Activated CD4-positive, alpha-beta T cell treated with anti-CD3 and anti-CD28 coated beads, Interleukin-2, amount 50 U/mL, for 48 hours (primary cell): ENCODE measurements around the gene SNAPC2.
"Not testable (repeated sequence)": the region's sequence is repeated elsewhere in the genome, so short reads cannot be mapped to it uniquely, and the experiment has no call there.

Experiments
- DNase-seq, 2 experiments: peaks; one replicate each; pipeline ENCODE4 v3.0.0-alpha.2; 2020

The SNAPC2 gene

DNA sequence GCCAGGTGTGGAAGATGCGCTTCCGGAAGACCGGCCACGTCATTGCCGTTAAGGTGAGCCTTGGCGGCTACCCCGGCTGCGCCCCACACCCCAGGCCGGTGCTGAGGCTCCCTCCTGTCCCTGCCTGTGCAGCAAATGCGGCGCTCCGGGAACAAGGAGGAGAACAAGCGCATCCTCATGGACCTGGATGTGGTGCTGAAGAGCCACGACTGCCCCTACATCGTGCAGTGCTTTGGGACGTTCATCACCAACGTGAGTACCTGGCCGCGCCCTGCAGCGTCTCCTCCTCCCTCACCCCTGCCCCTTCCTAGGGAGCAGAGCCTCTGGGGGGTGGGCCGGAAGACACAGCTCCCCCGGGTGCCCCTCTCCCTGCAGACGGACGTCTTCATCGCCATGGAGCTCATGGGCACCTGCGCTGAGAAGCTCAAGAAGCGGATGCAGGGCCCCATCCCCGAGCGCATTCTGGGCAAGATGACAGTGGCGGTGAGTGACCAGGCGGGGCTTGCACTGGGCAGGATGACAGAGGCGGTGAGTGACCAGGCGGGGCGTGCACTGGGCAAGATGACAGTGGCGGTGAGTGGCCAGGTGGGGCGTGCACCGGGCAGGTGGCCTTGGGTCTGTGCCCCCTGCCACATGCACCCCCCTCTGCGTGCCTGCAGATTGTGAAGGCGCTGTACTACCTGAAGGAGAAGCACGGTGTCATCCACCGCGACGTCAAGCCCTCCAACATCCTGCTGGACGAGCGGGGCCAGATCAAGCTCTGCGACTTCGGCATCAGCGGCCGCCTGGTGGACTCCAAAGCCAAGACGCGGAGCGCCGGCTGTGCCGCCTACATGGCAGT lies 9.6 kb upstream of the SNAPC2 start:
- DNase-seq: no peak

DNA sequence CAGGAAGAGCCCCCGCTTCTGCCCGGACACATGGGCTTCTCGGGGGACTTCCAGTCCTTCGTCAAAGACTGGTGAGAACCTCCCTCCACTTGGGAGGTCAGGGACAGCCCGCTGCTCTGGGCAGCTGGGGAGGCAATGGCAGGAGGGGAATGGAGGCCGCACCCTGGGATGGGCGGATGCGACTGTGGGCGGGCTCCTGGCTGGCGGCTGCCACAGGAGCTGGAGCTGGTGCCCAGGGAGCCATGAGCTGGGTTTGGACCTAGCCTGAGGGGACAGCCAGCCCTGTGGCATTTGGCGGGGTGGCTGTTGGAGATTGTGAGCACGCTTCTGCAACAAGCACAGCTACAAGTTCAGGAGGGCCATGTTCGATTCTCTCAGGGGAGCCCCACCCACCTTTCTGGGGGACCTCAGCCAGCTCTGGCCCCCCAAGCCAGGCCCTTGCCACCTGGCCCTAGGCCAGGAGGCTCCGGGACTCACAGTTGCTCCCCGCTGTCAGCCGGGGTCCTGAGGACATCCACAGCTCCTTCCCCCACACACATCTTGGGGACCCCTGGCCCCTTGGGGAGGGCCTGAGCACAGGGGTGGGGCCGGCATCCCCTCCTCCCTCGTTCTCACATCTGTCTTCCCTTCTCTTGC lies 8.5 kb upstream of the SNAPC2 start:
- no peak for DNase-seq

DNA sequence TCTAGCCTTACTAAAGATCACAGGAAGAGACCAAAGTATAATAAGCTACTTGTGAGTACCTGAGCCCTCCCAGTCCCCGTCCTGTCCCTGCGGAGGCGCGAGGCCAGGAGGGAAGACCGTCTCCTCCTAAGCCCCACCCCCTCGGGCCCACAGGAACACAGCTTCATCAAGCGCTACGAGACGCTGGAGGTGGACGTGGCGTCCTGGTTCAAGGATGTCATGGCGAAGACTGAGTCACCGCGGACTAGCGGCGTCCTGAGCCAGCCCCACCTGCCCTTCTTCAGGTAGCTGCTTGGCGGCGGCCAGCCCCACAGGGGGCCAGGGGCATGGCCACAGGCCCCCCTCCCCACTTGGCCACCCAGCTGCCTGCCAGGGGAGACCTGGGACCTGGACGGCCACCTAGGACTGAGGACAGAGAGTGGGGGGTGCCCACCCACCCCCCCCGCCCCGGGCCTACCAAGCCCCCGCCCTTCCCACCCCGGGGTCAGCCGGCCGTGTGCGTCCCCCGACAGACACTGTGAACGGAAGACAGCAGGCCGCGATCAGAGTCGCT lies 7.9 kb upstream of the SNAPC2 start:
- DNase-seq: no peak

DNA sequence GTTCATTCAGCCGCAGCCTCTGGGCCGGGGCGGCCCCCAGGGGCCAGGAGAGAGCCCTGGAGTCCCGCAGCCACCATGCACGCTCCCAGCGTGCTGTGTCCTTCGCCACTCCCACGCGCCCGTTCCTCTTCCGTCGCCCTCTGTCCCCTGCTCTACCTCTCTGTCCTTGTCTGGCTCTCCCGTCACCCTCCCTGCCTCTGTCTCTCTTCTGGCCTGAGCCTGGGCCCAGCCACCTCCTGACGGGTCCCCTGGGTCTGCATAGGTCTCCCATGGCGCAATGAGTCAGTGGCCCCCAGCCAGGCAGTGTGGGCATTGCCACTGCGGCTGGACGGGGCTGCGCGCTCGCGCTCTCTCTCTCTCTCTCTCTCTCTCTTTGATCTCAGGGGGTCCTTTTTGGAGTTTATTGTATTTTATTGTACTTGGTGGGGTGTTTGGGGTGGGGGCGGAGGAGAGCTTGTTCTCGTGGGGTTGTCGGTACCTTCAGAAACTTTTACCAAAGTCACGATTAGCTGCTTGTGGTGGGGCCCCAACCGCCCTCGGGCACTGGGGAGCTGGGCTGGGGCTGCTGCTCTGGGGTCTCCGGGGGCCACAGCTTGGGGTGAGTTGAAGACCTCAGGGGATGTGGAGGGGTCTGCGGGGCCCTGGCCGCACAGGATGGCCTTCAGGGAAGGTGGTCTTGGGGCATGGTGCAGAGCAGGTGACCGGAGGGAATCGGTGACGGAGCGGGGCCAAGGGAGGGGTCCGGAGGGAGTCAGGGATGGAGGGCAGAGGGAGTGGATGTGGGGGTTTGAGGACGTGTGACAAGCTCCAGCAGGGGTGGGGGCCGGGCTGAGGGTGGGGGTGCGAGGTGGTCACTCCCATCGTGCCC lies 7.2 kb upstream of the SNAPC2 start:
- no peak for DNase-seq

DNA sequence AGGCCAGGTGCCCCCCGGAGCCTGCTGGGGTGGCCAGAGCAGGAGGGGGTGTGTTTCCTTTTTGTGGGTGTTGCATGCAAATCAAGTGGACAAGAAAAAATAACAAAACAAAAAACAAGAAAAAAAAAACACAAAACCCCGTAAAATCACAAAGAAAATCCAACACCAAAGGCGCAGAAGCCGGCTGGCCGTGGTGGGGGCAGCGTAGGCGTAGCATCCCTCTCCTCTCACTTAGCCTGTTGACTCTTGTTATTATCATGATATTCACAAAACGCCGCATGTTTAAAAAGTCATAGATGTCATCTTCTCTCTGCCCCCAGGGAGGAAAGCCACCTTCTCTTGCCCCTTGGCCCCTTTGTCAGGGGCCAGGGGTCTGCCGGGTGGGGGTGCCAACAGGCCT lies 6.5 kb upstream of the SNAPC2 start:
- no peak for DNase-seq

DNA sequence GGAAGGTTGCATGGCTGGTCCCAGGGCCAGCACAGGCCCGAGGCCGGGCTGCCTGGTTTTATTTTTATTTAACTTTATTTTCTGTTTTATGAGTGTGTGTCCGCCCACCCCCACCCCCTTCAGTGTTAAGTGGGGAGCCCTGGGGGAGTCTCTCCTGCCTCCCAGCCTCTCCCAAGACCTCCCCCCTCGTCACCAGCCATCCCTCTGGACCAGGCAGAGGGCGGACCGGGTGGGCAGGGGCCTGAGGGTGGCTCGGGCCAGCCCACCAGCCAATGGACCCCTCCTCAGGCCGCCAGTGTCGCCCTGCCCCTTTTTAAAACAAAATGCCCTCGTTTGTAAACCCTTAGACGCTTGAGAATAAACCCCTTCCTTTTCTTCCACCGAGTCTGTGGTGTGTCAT lies 6.0 kb upstream of the SNAPC2 start:
- no peak for DNase-seq

DNA sequence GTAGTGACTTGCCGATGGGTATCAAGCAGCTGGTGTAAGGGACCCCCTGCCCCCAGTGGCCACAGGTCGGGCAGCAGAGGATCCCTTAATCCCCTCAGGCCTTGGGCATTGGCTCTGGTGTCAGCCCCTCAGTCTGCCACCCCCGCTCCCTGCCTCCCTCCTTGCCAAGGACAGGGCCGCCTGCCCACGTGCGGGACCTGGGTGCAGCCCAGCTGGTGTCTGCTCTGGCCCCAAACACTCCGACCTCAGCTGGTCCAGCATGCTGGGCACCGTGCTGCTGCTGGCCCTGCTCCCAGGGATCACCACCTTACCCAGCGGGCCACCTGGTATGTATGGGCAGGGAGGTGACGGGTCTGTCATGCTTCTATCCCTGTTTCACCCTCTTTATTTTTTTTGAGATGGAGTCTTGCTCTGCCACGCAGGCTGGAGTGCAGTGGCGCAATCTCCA lies 5.5 kb upstream of the SNAPC2 start, which contains the start of gene TGFBR3L:
TSS of gene TGFBR3L (plus strand) at position 233 of the 448 bp plus-strand sequence.
- no peak for DNase-seq

DNA sequence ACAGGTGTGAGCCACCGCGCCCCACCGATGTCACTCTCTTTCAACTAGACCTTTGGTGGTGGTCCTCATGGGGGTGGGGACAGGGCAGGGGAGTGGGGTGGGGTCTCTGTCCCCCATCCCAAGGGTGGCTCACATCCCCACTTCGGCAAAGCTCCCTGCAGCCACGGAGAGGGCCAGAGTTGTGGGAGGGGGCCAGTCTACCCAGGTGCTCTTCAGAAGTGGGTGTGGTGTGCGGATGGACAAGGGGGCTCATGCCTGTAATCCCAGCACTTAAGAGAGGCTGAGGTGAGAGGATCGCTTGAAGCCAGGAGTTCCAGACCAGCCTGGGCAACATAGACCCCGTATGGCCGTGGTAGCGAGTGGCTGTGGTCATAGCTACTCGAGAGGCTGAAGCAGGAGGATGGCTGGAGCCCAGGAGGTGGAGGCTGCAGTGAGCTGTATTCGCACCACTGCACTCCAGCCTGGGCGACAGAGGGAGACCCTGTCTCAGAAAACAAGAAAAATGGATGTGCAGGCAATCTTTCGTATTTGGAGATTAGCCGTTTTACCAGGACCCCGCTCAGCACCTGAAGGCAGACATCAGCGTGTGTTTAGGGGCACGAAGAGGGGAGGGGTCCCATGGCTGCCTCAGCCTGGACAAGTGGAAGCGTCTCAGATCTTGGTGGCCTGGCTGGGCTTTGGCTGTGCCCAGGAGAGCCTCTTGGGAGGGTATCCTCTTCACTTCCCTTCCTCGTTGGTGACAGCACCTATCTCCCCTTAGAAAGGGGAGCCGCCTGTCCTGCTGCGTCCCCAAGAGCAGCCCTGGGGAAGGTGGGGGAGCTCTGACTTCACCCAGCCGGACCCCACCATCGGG lies 4.7 kb upstream of the SNAPC2 start:
- DNase-seq: no peak

DNA sequence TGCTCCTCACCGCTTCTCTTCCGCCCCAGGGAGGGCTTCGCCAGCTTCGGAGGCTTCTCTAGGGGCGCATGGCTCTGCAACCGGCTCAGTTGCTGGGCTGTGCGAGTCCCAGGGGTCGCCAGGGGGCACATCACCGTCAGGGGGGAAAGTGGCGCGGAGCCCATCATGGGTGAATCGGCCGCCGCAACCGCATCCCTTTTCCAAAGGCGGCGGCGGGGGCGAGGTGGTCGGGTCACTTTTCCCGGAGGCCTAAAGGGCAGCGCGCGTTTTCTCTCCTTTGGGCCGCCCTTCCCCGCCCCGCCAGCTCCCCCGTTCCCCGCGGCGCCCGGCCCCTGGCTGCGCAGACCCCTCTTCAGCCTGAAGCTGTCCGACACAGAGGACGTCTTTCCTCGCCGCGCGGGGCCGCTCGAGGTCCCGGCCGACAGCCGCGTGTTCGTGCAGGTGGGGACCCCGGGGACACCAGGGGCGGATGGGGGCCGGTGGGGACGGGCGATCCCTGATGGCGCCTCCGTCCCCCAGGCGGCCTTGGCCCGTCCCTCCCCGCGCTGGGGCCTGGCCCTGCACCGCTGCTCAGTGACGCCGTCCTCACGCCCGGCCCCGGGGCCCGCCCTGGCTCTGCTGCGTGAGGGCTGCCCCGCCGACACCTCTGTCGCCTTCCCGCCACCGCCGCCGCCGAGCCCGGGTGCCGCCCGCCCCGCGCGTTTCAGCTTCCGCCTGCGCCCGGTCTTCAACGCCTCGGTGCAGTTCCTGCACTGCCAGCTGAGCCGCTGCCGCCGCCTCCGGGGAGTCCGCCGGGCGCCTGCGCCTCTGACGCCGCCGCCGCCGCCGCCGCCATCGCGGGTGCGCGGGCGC lies 3.8 kb upstream of the SNAPC2 start:
- DNase-seq: peak; percentile 59 to 67

DNA sequence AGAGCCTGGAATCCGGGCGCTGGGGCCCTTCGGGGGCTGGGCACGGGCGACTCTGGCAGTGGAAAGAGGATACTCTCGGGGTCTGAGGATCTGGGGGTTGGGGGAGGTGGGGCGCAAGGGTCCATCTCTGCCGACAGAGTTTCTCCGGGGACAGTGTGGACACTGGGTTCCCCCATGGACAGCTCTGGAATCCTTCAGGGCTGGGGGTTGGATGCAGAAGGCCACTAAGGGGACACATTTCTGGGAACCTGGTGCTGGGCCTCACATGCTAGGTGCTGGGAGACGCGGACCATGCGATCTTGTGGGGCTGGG lies 3.2 kb upstream of the SNAPC2 start:
- no peak for DNase-seq

DNA sequence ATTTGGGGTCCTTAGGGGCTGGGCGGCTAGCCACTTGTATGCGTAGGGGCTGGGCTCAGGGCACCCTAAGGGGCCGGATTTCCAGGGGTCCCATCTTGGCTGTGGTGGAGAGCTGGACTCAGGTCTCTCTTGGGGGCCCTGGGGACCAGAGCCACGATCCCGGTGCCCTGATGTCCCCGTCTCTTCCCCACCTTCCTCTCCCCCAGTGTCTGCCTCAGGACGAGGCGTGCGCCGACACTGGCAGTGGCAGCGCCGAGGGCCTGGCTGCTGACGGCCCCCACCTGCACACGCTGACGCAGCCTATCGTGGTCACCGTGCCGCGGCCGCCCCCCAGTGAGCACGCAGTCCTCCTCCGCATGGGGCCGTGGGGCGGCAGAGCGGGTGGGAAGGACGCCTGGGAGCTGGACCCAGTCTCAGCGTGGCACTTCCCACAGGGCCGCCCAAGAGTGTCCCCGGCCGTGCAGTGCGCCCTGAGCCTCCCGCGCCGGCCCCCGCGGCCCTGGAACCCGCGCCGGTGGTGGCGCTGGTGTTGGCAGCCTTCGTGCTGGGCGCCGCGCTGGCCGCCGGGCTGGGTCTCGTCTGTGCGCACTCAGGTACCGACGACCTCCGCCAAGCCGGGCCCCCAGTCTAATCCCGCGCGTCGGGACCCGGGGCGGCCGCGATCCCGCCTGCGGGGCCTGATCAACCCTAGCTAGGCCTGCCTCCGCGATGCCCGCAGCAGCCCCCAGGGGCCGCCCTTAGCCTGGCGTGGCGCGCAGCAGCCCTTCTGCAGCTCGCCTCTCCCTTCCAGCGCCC lies 2.7 kb upstream of the SNAPC2 start:
- DNase-seq: peak; percentile 64 to 66

DNA sequence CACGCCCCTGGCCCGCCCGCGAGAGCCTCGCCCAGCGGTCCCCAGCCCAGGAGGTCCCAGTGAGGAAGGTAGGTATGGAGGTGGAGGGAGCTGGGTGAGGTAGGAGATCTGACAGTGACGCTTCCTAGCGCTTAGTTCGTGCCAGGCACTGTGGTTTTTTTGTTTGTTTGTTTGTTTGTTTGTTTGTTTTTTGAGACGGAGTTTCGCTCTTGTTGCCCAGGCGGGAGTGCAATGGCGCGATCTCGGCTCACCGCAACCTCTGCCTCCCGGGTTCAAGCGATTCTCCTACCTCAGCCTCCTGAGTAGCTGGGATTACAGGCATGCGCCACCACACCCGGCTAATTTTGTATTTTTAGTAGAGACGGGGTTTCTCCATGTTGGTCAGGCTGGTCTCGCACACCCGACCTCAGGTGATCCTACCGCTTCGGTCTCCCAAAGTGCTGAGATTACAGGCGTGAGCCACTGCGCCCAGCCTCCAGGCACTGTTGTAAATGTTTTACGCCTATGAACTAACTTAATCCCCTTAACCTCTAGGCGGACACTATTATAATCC lies 2.0 kb upstream of the SNAPC2 start:
- not testable (repeated sequence) for DNase-seq

DNA sequence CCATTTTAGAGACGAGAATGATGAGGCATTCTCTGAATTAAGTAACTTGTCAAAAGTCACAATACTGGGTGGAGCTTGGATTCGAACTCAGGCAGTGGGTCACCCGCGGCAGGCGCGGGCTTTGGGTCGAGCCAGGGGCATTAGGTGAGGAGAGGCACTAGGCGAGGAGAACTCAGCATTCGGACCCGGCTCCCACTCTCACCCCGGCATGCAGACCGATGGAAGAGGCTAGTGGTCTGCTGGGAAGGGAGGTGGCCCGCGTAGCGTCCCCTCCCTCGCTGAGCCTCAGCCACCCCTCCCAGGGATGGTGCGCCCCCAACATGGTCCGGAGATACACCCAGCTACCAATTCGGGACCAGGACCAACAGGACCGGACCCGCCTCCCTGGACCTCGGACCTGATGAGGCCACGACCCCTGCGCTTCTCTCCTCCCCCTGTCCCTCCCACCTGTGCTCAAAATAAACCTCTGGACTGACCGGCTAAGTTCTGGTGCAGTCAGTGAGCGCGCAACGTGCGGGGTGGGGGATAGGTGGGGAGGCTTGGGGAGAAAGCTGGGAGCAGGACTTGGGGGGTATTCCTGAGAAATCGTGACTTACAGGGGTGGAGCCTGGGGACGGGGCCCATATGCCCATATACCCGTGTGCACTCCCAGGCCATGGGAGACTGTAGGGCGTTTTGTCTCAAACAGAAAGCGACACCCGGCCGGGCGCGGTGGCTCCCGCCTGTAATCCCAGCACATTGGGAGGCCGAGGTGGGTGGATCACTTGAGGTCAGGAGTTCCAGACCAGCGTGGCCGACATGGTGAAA lies 1.3 kb upstream of the SNAPC2 start:
- no peak for DNase-seq

DNA sequence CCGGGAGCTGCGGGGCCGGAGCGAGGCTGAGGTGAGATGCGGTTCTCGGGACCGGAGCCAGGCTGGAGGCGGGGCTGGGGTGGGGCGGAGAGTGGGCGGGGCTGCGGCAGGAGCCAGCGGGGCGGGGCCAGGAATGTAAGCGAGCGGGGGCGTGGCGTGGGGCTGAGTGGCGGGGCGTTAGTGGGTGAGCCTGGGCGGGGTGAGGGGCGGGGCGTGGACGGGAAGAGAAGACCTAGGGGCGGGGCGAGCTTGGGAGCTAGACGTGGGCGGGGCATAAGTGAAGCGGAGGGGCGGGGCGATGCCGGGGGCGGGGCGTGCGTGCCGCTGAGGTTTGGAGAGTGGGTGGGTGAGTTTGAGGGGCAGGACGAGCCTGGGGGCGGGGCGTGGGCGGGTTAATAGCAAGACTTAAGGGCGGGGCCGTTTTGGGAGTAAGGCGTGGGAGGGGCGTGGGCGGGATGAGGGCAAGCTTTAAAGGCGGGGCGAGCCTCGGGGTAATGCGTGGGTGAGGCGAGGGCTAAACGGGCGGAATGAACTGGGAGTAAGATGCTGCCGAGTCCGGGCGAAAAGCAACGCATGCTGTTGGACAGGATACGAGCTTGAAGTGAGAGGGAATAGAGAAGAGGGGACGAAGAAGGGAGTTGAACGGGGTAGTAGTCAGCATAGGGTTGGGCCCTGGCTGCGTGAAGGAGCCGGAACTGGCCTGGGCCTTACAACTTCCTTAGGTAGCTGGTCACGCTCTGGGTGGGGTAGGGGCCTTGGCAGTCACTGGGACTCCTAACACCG lies 572 bp downstream of the SNAPC2 start:
- DNase-seq: peak; percentile 99 to 100

DNA sequence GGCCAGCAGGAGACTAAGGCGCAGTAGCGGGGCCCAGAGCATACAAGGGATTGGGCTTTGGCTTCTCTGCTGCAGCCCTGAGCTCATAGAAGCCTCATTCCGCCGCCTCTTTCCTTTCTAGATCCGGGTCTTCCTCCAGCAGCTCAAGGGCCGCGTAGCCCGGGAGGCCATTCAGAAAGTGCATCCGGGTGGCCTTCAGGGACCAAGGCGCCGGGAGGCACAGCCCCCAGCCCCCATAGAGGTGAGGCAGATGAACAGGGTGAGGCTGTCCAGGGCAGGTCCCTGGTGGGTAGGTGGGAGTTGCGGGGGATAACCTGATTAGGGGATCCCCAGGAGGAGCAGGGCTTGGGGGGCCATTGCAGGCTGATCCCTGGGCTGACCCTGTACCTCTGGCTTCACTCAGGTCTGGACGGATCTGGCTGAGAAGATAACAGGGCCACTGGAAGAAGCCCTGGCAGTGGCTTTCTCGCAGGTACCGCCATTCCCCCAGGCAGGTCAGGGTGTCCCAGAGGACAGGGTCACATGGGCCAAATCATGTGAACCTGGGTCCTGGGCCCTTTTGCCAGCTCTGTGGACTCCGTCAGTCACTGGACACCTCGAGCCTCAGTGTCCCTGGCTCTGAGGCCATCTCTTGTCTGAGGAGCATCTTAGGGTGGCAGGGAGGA lies 1.3 kb downstream of the SNAPC2 start:
- DNase-seq: no peak

DNA sequence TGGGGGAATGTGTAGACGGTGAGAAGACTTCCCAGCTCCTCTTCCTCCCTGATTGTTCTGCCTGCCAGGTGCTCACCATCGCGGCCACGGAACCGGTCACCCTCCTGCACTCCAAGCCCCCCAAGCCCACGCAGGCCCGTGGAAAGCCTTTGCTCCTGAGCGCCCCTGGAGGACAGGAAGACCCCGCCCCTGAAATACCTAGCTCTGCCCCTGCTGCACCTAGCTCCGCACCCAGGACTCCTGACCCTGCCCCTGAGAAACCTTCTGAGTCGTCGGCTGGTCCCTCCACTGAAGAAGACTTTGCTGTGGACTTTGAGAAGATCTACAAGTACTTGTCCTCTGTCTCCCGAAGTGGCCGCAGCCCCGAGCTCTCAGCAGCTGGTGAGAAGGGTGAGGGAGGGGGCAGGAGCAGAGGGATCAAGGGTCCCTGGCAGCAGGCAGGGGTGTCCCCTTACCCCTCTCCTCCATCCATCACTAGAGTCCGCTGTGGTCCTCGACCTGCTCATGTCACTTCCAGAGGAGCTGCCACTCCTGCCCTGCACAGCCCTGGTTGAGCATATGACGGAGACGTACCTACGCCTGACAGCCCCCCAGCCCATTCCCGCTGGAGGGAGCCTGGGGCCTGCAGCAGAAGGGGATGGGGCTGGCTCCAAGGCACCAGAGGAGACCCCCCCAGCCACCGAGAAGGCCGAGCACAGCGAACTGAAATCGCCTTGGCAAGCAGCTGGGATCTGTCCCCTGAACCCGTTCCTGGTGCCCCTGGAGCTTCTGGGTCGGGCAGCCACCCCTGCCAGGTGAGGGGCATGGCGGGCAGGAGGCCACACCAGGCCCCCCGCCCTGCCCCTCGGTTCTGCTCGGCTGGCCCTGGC lies 2.1 kb downstream of the SNAPC2 start:
- no peak for DNase-seq

DNA sequence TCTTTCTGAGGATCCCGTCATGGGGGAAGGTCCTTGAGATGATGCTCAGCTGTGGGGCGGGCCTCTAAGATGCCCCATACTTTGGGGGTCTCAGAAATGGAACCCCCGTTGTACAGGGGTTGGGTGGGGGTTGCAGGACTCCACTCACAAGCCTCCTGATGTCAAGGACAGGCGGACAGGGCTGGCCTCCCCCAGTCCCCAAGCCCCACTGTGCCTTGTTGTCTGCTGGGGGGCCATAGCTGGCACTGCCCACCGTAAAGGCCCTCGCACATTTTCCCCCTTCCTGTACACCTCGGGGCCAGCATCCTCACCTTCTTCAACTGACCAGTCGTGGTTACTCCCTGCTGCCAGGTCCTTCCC lies 2.7 kb downstream of the SNAPC2 start:
- no peak for DNase-seq
